Measurements from ENCODE around the gene STK35. TPM values are rescaled to one million over a fixed set of nuclear protein-coding genes. Genes with fewer than 3 reads are reported as not detected.

STK35 gene
- total and polyA plus RNA-seq, 9 of the 15 experiments (the other 6 are each of a cell fraction or from before 2014, with no cell fraction given): 1.0 to 11.0 (median 6.3) TPM

- Histone ChIP-seq H2AFZ (ENCODE audit: low read depth, low read length) (no peak overlapping the region), H3K9ac (ENCODE audit: insufficient read depth in 1 of 2, low read depth in 2 of 2, low read length in 2 of 2) (no peak overlapping the region; a peak in 1 of 4 replicates), H3K27me3 (ENCODE audit: control insufficient read depth in 2 of 2, insufficient read depth in 2 of 2, low read length in 2 of 2) (no peaks in the 10 kb centered on the region), H3K9me3 (replicated peaks; ENCODE audit: control insufficient read depth, insufficient read depth, low read depth, low read length) (no peaks in the 10 kb centered on the region), H3K27ac (ENCODE audit: extremely low read depth, low read depth, low read length) (no peak overlapping the region), H3K4me2 (ENCODE audit: insufficient read depth, low read length) (no peak overlapping the region), H3K4me1 (replicated peaks in 1 of 2; ENCODE audit: control insufficient read depth in 2 of 2, insufficient read depth in 2 of 2, low read length in 2 of 2) (no peaks in the 10 kb centered on the region), H4K20me1 (replicated peaks; ENCODE audit: control insufficient read depth, insufficient read depth, low read length) (no peaks in the 10 kb centered on the region), H3K9me1 (ENCODE audit: control insufficient read depth, insufficient read depth, low read length) (no peaks in the 10 kb centered on the region), H3K4me3 (no peak overlapping the region), H3K79me2 (ENCODE audit: control insufficient read depth, insufficient read depth, low read length) (no peaks in the 10 kb centered on the region), H3K36me3 (ENCODE audit: control insufficient read depth, insufficient read depth, low read length) (peaks cover 4% of the 10 kb centered on the region; the same call in 1 of the 3 replicates)
- 78% methylated on average over 3 of the region's 11 CpGs for WGBS (ENCODE audit: insufficient coverage, low coverage, missing lambda C conversion rate)
- ChIA-PET CTCF (ENCODE audit: low intra/inter-chr PET ratio) (no interaction called here), POLR2A (no interaction called here)
- no TSS peak for BruUV-seq (replicated peaks)
- ATAC-seq: no peak
- DNase-seq (ENCODE audit: extremely low read depth in 1 of 4, low spot score in 3 of 4): no peak
- no peak for FAIRE-seq
- in situ Hi-C loops (cut with MboI): no loop called here
- TF ChIP-seq ZBTB8A (IDR thresholded peaks at IDR 0.05; ENCODE audit: partially characterized antibody) (no peak), PREB (CRISPR knock-in tag; IDR thresholded peaks at IDR 0.05) (no peak), SNIP1 (IDR thresholded peaks at IDR 0.05; ENCODE audit: low read depth) (no peak), HSF4 (CRISPR knock-in tag; IDR thresholded peaks at IDR 0.05; ENCODE audit: borderline replicate concordance) (no peak), ZNF174 (CRISPR knock-in tag; IDR thresholded peaks at IDR 0.05) (no peak), HOXB6 (CRISPR knock-in tag; IDR thresholded peaks at IDR 0.05; ENCODE audit: borderline replicate concordance) (no peak), SFPQ (IDR thresholded peaks at IDR 0.05; ENCODE audit: low read depth, low read length) (no peak), MXD1 (CRISPR knock-in tag; IDR thresholded peaks at IDR 0.05; ENCODE audit: borderline replicate concordance, poor library complexity, severe bottlenecking) (no peak), FOXA1 (IDR thresholded peaks at IDR 0.05; ENCODE audit: borderline replicate concordance) (no peak), RBM34 (IDR thresholded peaks at IDR 0.05; ENCODE audit: borderline replicate concordance, insufficient read depth, low read length) (no peak), NR2F6 (CRISPR knock-in tag; IDR thresholded peaks at IDR 0.05) (no peak)
- intact Hi-C loops (cut with micrococcal nuclease): no loop called here
Measured at GRCh38 chr20:2144850-2145249, 43.2 kb downstream of the STK35 start.
